T-helper 2 cell treated with Interferon-gamma antibody and Interleukin-4, amounts not matched to agents 100 ng/mL and 5 ng/mL, for 36 hours (primary cell): ENCODE results near the gene PTAR1. TPM values are rescaled to one million over a fixed set of nuclear protein-coding genes. Genes with fewer than 3 reads are reported as not detected.

Source experiments
- intact Hi-C: fragments of 100-400 bp; cut with micrococcal nuclease; formaldehyde crosslinking; loops from one replicate; pipeline ENCODE4 v1.15.1; 2023
- total RNA-seq: library from RNA; stranded (reverse); gene quantifications from 2 replicates; pipeline ENCODE4 v1.2.3, GENCODE V29; 2022

The PTAR1 gene
- total RNA-seq, 1 donor from 2014 or later = 65.7 TPM

DNA sequence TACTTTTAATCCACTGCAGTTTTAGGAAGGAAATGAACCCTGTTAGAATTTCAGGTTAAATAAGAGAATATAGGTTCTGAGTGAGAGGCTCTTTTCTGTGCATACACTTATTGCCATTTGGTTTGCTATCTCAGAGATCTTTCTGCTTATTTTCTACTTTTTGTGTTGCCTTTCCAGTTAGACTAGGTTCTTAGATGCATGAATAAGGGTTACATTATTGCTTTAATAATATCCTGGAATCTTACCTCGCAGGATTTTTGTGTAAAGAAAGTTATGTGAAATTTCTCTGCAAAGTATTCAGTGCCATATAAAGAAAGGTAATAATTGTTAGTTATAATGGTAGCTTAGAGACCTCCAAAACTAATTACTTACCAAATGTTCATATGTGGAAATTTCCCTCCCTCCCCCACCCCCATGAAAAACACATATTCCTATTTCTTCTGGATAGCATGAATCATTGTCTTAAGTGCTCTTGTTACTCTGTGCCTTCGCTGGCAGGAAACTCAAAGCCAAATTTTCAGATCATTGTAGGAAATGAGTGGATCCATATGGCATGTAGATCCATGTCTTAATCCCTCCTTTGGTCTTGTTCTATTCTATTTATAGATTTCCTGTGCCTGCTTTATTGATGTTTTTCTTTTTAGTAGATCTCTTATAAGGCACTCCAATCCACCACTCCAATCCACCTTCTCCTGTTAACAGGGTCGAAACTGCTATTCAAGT, 84.9 kb downstream of the PTAR1 start:
- intact Hi-C loops = loop anchor here (5.0 to 10.0 kb wide), 3 partner anchors 142 to 580 kb away; partner anchors contain the start of gene SMC5

DNA sequence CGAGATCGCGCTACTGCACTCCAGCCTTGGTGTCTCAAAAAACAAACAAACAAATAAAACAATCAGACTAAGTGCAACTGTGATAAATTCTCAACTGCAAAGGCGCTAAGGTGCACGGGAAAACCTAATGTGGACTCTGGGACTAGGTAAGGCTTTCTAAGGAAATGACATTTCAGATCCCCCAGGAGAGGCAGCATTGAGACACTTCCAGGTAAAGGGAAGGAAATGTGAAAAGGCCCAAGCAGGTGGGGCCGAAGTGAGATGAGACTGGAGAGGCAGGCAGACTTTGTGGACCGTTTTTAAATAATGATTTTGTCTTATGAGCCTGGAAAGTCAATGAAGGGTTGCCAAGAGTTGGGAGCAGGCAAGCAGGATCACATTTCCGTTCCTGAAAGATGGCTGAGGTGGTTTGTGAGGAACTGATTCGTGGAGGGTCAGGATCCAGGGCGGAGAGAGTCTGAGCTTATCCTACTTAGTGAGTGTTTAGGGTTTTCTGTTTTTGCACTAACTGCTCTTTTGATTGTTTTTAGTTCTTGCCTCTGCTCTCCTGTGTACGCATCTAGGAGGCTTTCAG, 85.6 kb downstream of the PTAR1 start:
- intact Hi-C loops = loop anchor here (5.0 to 10.0 kb wide), 3 partner anchors 143 to 581 kb away; partner anchors contain the start of gene SMC5

DNA sequence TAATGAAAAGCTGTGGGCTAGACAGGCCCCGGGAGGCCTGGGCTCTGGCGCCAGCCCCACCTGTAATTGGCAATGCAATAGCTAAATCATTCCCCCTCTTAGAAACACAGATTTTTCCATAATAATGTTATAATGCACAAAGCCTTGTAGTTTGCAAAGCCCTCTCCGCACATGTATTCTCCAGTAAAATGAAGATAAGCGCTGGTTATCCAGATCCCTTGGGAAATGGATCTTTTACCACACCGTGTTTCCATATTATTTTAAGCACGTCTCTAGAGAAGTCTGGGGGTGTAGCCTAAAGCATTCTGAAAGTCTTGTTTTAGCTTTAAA, 86.5 kb downstream of the PTAR1 start:
- intact Hi-C loops = loop anchor here (1.0 to 10.0 kb wide), 5 partner anchors 86 to 582 kb away; partner anchors contain the start of gene SMC5

- intact Hi-C loops = loop anchor here (1.0 to 10.0 kb wide), 6 partner anchors 86 to 582 kb away; partner anchors contain the start of gene SMC5
Measured at GRCh38 chr9:69672596-69673310, 87.1 kb downstream of the PTAR1 start.

- intact Hi-C loops = loop anchor here (1.0 to 10.0 kb wide), 5 partner anchors 87 to 583 kb away; partner anchors contain the start of gene SMC5
Measured at GRCh38 chr9:69671879-69672595, 87.8 kb downstream of the PTAR1 start, which contains the start of gene APBA1. Gene APBA1, minus strand, starts transcription at chr9:69672371.

- intact Hi-C loops = loop anchor here (5.0 to 10.0 kb wide), 3 partner anchors 146 to 583 kb away; partner anchors contain the start of gene SMC5
Measured at GRCh38 chr9:69671311-69671878, 88.4 kb downstream of the PTAR1 start.

GRCh38 chr9:69667306-69667705, 92.5 kb downstream of the PTAR1 start:
- intact Hi-C loops = no loop called here

DNA sequence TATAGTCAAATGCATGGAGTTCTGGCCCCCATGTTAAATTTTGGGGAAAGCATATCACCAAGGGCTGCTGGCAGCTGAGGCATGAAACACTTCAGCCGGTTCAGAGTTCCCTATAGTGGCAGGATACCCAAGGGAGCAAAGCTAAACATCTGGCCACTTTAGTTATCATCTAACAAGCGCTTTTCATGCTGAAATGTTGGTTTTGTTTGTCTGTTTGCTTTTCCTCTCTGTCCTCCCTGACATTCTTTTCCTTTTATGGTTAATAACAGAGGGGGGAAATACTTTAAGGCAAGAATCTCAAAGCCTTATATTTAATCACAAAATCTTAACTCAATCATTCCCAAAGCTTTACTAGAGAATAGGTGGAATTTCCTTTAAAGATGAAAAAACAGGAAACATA, 99.5 kb downstream of the PTAR1 start:
- intact Hi-C loops = no loop called here

Other genes with a start within 250 kb of the PTAR1 start
- 5.2 and 6.2 TPM in 2 replicates for gene APBA1, start 87.6 kb downstream of the PTAR1 start, total RNA-seq
- 0.45 and 0.55 TPM in 2 replicates for gene CFAP95, start 60.8 kb upstream of the PTAR1 start, total RNA-seq